Thyroid gland (tissue), 4 donors: ENCODE data around the gene CHMP1A.

Experiments used
- CTCF ChIP-seq, 6 experiments: fragments of 200-600 bp in 3 of 6; fragments of 450-650 bp in 3 of 6; sonication (generic) in 3 of 6; IDR thresholded peaks; one replicate each; pipeline ENCODE4 v1.5.1; 2016 to 2019; ENCODE audit warnings: antibody characterized with exemption in 6 of 6, mild to moderate bottlenecking in 2 of 6, inconsistent platforms in 1 of 6, moderate library complexity in 1 of 6
- POLR2A ChIP-seq, 2 donors: fragments of 450-650 bp; IDR thresholded peaks; one replicate each; pipeline ENCODE4 v1.6.1; 2017; ENCODE audit warnings: antibody characterized with exemption in 2 of 2, mild to moderate bottlenecking in 2 of 2, moderate library complexity in 1 of 2

DNA sequence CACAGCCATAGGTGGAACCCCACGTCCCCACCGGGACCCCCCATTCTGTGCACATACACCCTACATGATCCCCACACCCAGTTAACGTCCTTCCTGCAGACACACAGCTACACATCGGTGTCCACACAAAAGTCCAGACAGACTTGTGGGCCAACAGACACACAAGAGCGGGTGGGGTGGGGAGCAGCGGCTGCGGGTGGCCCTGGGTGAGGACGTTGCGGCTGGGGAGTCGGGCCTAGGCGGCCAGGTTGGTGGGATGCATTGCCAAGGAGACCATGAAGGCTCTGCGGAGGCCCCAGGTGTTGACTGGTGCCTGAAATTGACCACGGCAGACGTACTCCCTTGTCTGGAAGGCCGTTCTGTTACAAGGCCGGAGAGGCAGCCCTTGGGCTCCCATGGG is 52.7 kb downstream of the CHMP1A start:
- TF ChIP-seq CTCF (IDR thresholded peaks at IDR 0.05) (no peak), POLR2A (IDR thresholded peaks at IDR 0.05) (no peak)
